ENCODE results near the gene ATXN7L1. TPM values are rescaled to one million over a fixed set of nuclear protein-coding genes. Genes with fewer than 3 reads are reported as not detected.

ATXN7L1 gene
- total RNA-seq, 4 donors from 2014 or later: 8.1 to 13.5 (median 9.1) TPM

DNA sequence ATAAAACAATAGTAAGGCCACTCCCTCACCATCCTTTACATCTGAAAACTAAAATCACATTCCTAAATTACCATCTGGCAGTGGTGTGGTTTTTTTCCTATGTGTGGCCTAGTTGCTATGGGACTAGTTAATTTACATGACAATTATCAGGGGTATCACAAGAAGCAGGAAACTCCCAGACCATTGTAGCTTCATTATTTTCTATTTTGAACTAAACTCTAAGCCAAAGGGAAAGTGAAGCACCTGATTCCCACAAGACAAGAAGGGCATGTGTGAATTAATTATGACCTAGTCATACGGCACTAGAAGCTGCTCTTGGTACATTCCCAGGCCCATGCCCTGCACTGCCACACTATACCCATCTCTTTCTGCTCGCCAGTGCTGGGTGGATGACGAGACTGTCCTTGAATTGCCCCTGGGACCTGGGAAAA, 103.4 kb downstream of the ATXN7L1 start:
- DNase-seq (ENCODE audit: low spot score in 2 of 2): no peak
- TF ChIP-seq POLR2A (IDR thresholded peaks at IDR 0.05): no peak
- TF ChIP-seq, protein P1, sequence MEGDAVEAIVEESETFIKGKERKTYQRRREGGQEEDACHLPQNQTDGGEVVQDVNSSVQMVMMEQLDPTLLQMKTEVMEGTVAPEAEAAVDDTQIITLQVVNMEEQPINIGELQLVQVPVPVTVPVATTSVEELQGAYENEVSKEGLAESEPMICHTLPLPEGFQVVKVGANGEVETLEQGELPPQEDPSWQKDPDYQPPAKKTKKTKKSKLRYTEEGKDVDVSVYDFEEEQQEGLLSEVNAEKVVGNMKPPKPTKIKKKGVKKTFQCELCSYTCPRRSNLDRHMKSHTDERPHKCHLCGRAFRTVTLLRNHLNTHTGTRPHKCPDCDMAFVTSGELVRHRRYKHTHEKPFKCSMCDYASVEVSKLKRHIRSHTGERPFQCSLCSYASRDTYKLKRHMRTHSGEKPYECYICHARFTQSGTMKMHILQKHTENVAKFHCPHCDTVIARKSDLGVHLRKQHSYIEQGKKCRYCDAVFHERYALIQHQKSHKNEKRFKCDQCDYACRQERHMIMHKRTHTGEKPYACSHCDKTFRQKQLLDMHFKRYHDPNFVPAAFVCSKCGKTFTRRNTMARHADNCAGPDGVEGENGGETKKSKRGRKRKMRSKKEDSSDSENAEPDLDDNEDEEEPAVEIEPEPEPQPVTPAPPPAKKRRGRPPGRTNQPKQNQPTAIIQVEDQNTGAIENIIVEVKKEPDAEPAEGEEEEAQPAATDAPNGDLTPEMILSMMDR (IDR thresholded peaks at IDR 0.05): no peak
- H3K4me3 ChIP-seq (ENCODE audit: low read depth, poor library complexity, severe bottlenecking): no peak overlapping the region
- WGBS, 2 donors: 88 to 92% methylated on average over 3 of the region's 3 CpGs
- intact Hi-C loops (cut with DNase I; ENCODE audit: low total_unique reads): no loop called here

DNA sequence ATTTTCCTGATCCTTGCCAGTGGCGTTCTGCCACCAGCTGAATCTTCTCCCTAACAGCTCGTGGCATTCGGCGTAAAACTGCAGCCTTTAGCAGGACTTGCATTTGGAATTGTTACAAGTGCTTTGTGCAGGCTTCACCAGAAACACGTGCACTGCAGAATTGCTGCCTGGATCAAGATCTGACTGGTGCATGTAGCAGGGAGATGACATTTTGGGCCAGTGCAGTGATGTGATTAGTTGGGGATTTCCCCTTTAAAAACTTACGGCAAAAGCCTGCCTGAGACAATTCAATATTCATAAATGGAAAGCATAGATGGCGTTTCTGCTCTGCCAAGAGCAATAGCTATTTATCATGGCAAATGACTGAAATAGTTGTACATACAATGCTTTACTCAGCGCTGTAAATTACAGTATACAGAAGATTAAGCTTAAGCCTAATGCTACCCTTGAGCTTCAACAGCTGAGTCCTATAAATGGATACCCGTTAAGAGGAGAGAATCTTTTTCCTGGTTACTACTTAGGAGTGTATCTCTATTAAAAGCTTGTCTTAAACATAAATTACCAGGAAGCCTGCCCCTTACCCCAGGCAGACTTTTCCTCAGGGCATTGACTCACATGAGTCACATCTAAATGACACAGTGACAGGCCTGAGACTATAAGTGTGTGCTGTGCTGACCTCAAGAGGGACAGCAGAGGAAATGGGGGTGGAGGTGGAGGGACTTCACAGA, 106.3 kb downstream of the ATXN7L1 start:
- H3K4me3 ChIP-seq (ENCODE audit: low read depth, poor library complexity, severe bottlenecking): no peak overlapping the region
- TF ChIP-seq, protein P1 (IDR thresholded peaks at IDR 0.05): no peak
- TF ChIP-seq POLR2A (IDR thresholded peaks at IDR 0.05): no peak
- no peak for DNase-seq (ENCODE audit: low spot score in 2 of 2)
- intact Hi-C loops (cut with DNase I; ENCODE audit: low total_unique reads): loop anchor here (10.0 kb wide), 1 partner anchor 235 kb away; no protein-coding TSS in a partner anchor
- 33% methylated on average over 9 of the region's 9 CpGs for WGBS, 2 donors

DNA sequence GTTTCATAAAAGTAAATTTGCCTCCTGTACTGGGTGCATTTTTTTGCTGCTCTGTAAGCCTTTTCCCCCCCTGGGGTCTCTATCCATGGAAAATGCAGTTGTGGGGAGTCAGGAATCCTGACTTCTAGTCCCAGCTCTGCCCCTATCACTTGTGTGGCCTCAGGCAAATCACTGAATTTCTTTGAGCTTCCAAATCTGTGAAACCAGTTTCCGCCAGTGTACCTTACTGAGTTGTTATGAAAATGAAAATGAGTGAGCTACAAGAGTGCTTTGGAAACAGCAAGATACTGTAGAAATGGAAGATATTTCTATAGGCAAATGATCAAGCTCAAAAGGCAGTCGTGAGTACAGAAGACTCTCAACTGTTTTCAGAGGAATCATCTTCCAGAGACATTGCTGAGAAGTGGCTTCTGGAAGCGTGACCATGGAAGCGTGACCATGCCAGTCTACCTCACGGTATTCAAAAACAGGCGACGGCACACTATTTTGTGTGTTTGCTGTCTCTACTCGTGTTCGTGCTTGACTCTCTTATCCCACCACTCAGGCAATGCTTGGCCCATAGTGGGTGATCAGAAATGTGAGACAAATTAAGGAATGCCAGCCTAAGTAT, 107.4 kb downstream of the ATXN7L1 start:
- WGBS, 2 donors: 94 to 95% methylated on average over 9 of the region's 9 CpGs
- intact Hi-C loops (cut with DNase I; ENCODE audit: low total_unique reads): loop anchor here (10.0 kb wide), 1 partner anchor 236 kb away; no protein-coding TSS in a partner anchor
- TF ChIP-seq, protein P1 (IDR thresholded peaks at IDR 0.05): no peak
- TF ChIP-seq POLR2A (IDR thresholded peaks at IDR 0.05): no peak
- no peak overlapping the region for H3K4me3 ChIP-seq (ENCODE audit: low read depth, poor library complexity, severe bottlenecking)
- no peak for DNase-seq (ENCODE audit: low spot score in 2 of 2)

DNA sequence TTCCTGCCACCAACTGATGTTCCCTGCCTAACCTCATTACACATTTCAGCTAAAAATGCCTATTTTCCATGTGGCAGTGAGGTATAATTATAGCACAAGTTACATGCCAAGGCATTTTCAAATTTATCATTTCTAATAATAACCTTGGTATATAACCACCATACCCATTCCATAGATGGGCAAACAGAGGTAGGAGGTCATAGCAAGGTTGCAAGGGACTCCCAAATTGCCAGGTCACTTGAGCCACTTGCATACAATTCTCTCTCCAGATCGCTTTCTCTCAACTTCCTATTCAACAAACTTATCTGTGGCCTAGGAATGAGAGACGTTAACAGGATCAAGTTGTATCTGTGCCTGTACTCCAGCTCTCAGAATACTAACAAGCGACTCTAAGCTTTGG, 108.3 kb downstream of the ATXN7L1 start:
- intact Hi-C loops (cut with DNase I; ENCODE audit: low total_unique reads): loop anchor here (10.0 kb wide), 1 partner anchor 237 kb away; no protein-coding TSS in a partner anchor
- WGBS, 2 donors: 92 to 100% methylated on average over 3 of the region's 3 CpGs
- TF ChIP-seq, protein P1 (IDR thresholded peaks at IDR 0.05): no peak
- no peak for TF ChIP-seq POLR2A (IDR thresholded peaks at IDR 0.05)
- DNase-seq (ENCODE audit: low spot score in 2 of 2): no peak
- no peak overlapping the region for H3K4me3 ChIP-seq (ENCODE audit: low read depth, poor library complexity, severe bottlenecking)

DNA sequence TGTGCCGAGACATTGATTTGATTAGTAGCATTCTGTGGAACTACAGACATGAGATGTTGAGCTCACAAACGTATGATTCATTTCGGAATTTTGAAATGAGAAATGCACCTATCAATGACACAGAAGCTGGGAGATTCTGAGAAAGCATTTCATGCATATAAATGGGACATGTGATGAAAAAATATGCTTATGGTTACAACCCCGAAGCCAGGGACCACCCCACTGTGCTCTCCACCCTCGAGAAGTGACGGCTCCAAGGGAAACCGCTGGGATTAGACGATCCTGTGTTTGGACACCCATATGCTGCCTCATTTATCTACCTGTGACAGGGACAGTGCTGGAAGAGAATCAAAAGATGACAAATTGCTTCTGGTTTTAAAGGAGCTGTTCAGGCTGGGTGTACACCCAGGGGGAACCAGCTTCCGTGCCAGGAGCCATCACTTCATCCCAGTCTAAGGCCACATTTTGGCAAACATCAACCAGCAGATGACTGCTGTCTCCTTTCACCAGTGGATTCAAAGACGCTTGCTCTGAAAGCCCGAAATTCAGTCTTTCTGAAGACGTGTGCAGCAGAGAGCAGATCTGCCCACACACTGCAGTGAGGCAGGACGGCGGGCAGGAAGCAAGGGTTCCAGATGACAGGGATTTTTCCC, 109.9 kb downstream of the ATXN7L1 start:
- TF ChIP-seq, protein P1 (IDR thresholded peaks at IDR 0.05): no peak
- intact Hi-C loops (cut with DNase I; ENCODE audit: low total_unique reads): loop anchor here (10.0 kb wide), 1 partner anchor 238 kb away; no protein-coding TSS in a partner anchor
- no peak overlapping the region for H3K4me3 ChIP-seq (ENCODE audit: low read depth, poor library complexity, severe bottlenecking)
- 90 to 93% methylated on average over 14 of the region's 14 CpGs for WGBS, 2 donors
- no peak for DNase-seq (ENCODE audit: low spot score in 2 of 2)
